GM12864 (cell line): ENCODE measurements around the gene AKT3.

Source experiments
- DNase-seq: peaks from one replicate; pipeline ENCODE4 v3.0.0-alpha.2; 2011; ENCODE audit warnings: low read depth
- H3K4me3 ChIP-seq: 2 replicates; pipeline ENCODE4 v1.5.1; 2011; ENCODE audit warnings: mild to moderate bottlenecking, low read depth, low read length, control low read depth
- CTCF ChIP-seq: IDR thresholded peaks from 2 replicates; pipeline ENCODE4 v1.5.1; 2011; ENCODE audit warnings: low read depth, mild to moderate bottlenecking, moderate library complexity, low read length, control low read depth, inconsistent platforms; ENCODE audit errors: missing control alignments

The AKT3 gene

GRCh38 chr1:243507001-243507671, 342.9 kb downstream of the AKT3 start:
- H3K4me3 ChIP-seq = no peak overlapping the region
- no peak for DNase-seq
- no peak for TF ChIP-seq CTCF

GRCh38 chr1:243505986-243506689, 343.9 kb downstream of the AKT3 start:
- no peak for TF ChIP-seq CTCF
- H3K4me3 ChIP-seq = no peak overlapping the region
- no peak for DNase-seq

- DNase-seq = no peak
- H3K4me3 ChIP-seq = no peak overlapping the region
- TF ChIP-seq CTCF = no peak
These were observed 346.9 kb downstream of the AKT3 start for GRCh38 chr1:243503155-243503554.

GRCh38 chr1:243501002-243501401, 349.0 kb downstream of the AKT3 start:
- no peak for DNase-seq
- no peak overlapping the region for H3K4me3 ChIP-seq
- no peak for TF ChIP-seq CTCF

GRCh38 chr1:243500512-243500911, 349.5 kb downstream of the AKT3 start:
- DNase-seq = no peak
- TF ChIP-seq CTCF = no peak
- H3K4me3 ChIP-seq = no peak overlapping the region

- no peak for TF ChIP-seq CTCF
- DNase-seq = no peak
- no peak overlapping the region for H3K4me3 ChIP-seq
These were observed 350.3 kb downstream of the AKT3 start for GRCh38 chr1:243499711-243500110.

- H3K4me3 ChIP-seq = no peak overlapping the region
- no peak for DNase-seq
- no peak for TF ChIP-seq CTCF
These were observed 350.8 kb downstream of the AKT3 start for GRCh38 chr1:243499248-243499647.
